A549 (cell line): Measurements from ENCODE around the gene CTIF. TPM values are rescaled to one million over a fixed set of nuclear protein-coding genes. Genes with fewer than 3 reads are reported as not detected.

ENCODE experiments used
- ATAC-seq, 2 experiments: fragments of 200-7000 bp in 1 of 2; fragments of >200 bp in 1 of 2; cut with Nextera tagmentation in 1 of 2; cut with Tn5 transposase in 1 of 2; 3 replicates each; pipeline versions ENCODE4 v1.8.0 to v1.9.1; 2018 to 2020; ENCODE audit warnings: mild to moderate bottlenecking in 1 of 2, moderate library complexity in 1 of 2
- CTCF ChIA-PET: fragments of 300-600 bp; sonication (Branson Sonifier 250); formaldehyde crosslinking; extraction: SDS; loops from one replicate; lab custom pipeline; 2021; ENCODE audit warnings: antibody characterized with exemption, inconsistent platforms; lab: Yijun Ruan, JAX
- POLR2A ChIA-PET: fragments of 350-600 bp; formaldehyde crosslinking; extraction: SDS; loops from one replicate; lab custom pipeline; 2021; ENCODE audit warnings: antibody characterized with exemption, inconsistent platforms; lab: Yijun Ruan, JAX
- DNase-seq, 2 experiments: peaks; one replicate each; pipeline versions ENCODE4 v3.0.0 to v3.0.0-alpha.2; 2011 to 2016; ENCODE audit warnings: low read depth in 1 of 2, low spot score in 1 of 2
- FAIRE-seq: peaks from 2 replicates; lab custom pipeline; 2011; peaks lifted over from hg19 to GRCh38; lab: Jason Lieb, UNC
- H3K27ac ChIP-seq, 2 experiments: fragments of >200 bp; sonication (Bioruptor Twin); formaldehyde crosslinking; 3 replicates each; pipeline ENCODE4 v1.5.1; 2016 to 2017
- H3K4me1 ChIP-seq: fragments of >200 bp; sonication (Bioruptor Twin); formaldehyde crosslinking; 3 replicates; pipeline ENCODE4 v1.6.1; 2016
- H3K4me2 ChIP-seq: fragments of >200 bp; sonication (Bioruptor Twin); formaldehyde crosslinking; 3 replicates; pipeline ENCODE4 v1.6.1; 2016
- H3K4me3 ChIP-seq: fragments of >200 bp; sonication (Bioruptor Twin); formaldehyde crosslinking; 3 replicates; pipeline ENCODE4 v1.5.1; 2016
- H3K9me3 ChIP-seq: fragments of >200 bp; sonication (Bioruptor Twin); formaldehyde crosslinking; 3 replicates; pipeline ENCODE4 v1.6.1; 2016
- BHLHE40 ChIP-seq: IDR thresholded peaks from 2 replicates; pipeline ENCODE4 v1.6.1; 2012; ENCODE audit warnings: low read depth, low read length, inconsistent platforms
- CBX2 ChIP-seq: fragments of 200-600 bp; sonication (generic); IDR thresholded peaks from 2 replicates; pipeline ENCODE4 v1.6.1; 2016; ENCODE audit warnings: low read depth, mild to moderate bottlenecking, borderline replicate concordance
- CEBPB ChIP-seq, 2 experiments: fragments of >200 bp in 1 of 2; sonication (Bioruptor Twin) in 1 of 2; formaldehyde crosslinking in 1 of 2; IDR thresholded peaks; 2 replicates each; pipeline ENCODE4 v1.6.1; 2012 to 2016
- EHMT2 ChIP-seq: fragments of 200-600 bp; sonication (generic); IDR thresholded peaks from 2 replicates; pipeline ENCODE4 v1.6.1; 2016; ENCODE audit warnings: antibody characterized with exemption, low read depth, mild to moderate bottlenecking, moderate library complexity
- ESRRA ChIP-seq: fragments of 150-350 bp; IDR thresholded peaks from 2 replicates; pipeline ENCODE4 v1.6.1; 2014; ENCODE audit warnings: mild to moderate bottlenecking, low read length, borderline replicate concordance
- FOSB ChIP-seq: fragments of 250-450 bp; sonication (Bioruptor Pico); IDR thresholded peaks from 2 replicates; pipeline ENCODE4 v1.5.0; 2020; ENCODE audit warnings: mild to moderate bottlenecking, moderate library complexity
- FOXS1 ChIP-seq: fragments of 250-450 bp; sonication (Bioruptor Pico); IDR thresholded peaks from 2 replicates; pipeline ENCODE4 v1.5.0; 2020; ENCODE audit warnings: mild to moderate bottlenecking, moderate library complexity
- GATA3 ChIP-seq: IDR thresholded peaks from 2 replicates; pipeline ENCODE4 v1.6.1; 2012; ENCODE audit warnings: borderline replicate concordance
- HEYL ChIP-seq: fragments of 250-450 bp; sonication (Bioruptor Pico); IDR thresholded peaks from 2 replicates; pipeline ENCODE4 v1.8.0; 2021; ENCODE audit warnings: mild to moderate bottlenecking, moderate library complexity
- HOXA7 ChIP-seq: fragments of 250-450 bp; sonication (Bioruptor Pico); IDR thresholded peaks from 2 replicates; pipeline ENCODE4 v1.5.0; 2020; ENCODE audit warnings: mild to moderate bottlenecking, moderate library complexity
- HOXB5 ChIP-seq: fragments of 250-450 bp; sonication (Bioruptor Pico); IDR thresholded peaks from 2 replicates; pipeline ENCODE4 v1.5.0; 2020; ENCODE audit warnings: mild to moderate bottlenecking, moderate library complexity
- JUNB ChIP-seq: fragments of >200 bp; sonication (Bioruptor Twin); formaldehyde crosslinking; IDR thresholded peaks from 2 replicates; pipeline ENCODE4 v1.6.1; 2016
- KDM1A ChIP-seq: fragments of 200-600 bp; sonication (generic); IDR thresholded peaks from 2 replicates; pipeline ENCODE4 v1.6.1; 2016; ENCODE audit warnings: low read depth, mild to moderate bottlenecking
- NPAS2 ChIP-seq: fragments of 250-450 bp; sonication (Bioruptor Pico); IDR thresholded peaks from 2 replicates; pipeline ENCODE4 v1.8.0; 2022; ENCODE audit warnings: mild to moderate bottlenecking, moderate library complexity, borderline replicate concordance
- POLR2A ChIP-seq: IDR thresholded peaks from 2 replicates; pipeline ENCODE4 v1.6.1; 2012; ENCODE audit warnings: mild to moderate bottlenecking, low read length
- POLR2AphosphoS2 ChIP-seq: conservative IDR thresholded peaks from 2 replicates; pipeline ENCODE4 v1.6.1; 2012; ENCODE audit warnings: low read length, improper control_type of control experiment, inconsistent platforms
- RFX5 ChIP-seq: fragments of 450-650 bp; IDR thresholded peaks from 2 replicates; pipeline ENCODE4 v1.7.1; 2014; ENCODE audit warnings: antibody characterized with exemption, mild to moderate bottlenecking, moderate library complexity
- RNF2 ChIP-seq: fragments of 200-600 bp; sonication (generic); IDR thresholded peaks from 2 replicates; pipeline ENCODE4 v1.6.1; 2016; ENCODE audit warnings: low read depth, mild to moderate bottlenecking, antibody characterized with exemption, moderate library complexity, borderline replicate concordance
- SMC3 ChIP-seq: fragments of >200 bp; sonication (Bioruptor Twin); formaldehyde crosslinking; IDR thresholded peaks from 3 replicates; pipeline ENCODE4 v1.6.1; 2018; ENCODE audit warnings: inconsistent platforms
- TP53 ChIP-seq: fragments of 250-450 bp; sonication (Bioruptor Pico); IDR thresholded peaks from 2 replicates; pipeline ENCODE4 v1.5.0; 2021; ENCODE audit warnings: mild to moderate bottlenecking, moderate library complexity
- ZFP36 ChIP-seq: fragments of 450-650 bp; IDR thresholded peaks from 2 replicates; pipeline ENCODE4 v1.6.1; 2014; ENCODE audit warnings: borderline replicate concordance; ENCODE audit not compliant: partially characterized antibody
- ZNF302 ChIP-seq: fragments of 250-450 bp; sonication (Bioruptor Pico); IDR thresholded peaks from 2 replicates; pipeline ENCODE4 v1.9.0; 2021; ENCODE audit warnings: inconsistent platforms, mild to moderate bottlenecking, moderate library complexity
- WGBS: methylation state at CpG from one replicate; pipeline ENCODE4 v1.1.6; 2017; ENCODE audit errors: missing lambda C conversion rate; 5-methylcytosine and 5-hydroxymethylcytosine counted together
- polyA plus RNA-seq, 4 experiments: library from polyadenylated mRNA; depleted of rRNA in 3 of 4; stranded (reverse); fragments of >200 nt; fragmentation: RNase III in 1 of 4; extraction: RNeasy Plus Mini Kit Qiagen cat#74134 plus additional on column Dnase treatment in 1 of 4; gene quantifications; 2 replicates in 3 of 4; 3 replicates in 1 of 4; pipeline ENCODE4 v1.2.3, GENCODE V29; 2011 to 2017
- TF ChIP-seq, protein P1 (sequence below): fragments of 250-450 bp; sonication (Bioruptor Pico); IDR thresholded peaks from 2 replicates; pipeline ENCODE4 v1.5.0; 2020; ENCODE audit warnings: low read depth, mild to moderate bottlenecking, moderate library complexity
- TF ChIP-seq, protein P2 (sequence below): fragments of 200-600 bp; sonication (generic); IDR thresholded peaks from 2 replicates; pipeline ENCODE4 v1.6.1; 2016; ENCODE audit warnings: antibody characterized with exemption, mild to moderate bottlenecking, moderate library complexity
- TF ChIP-seq, protein P3 (sequence below): IDR thresholded peaks from 2 replicates; pipeline ENCODE4 v1.6.1; 2012

Gene CTIF
- polyA plus RNA-seq, 2 of the 4 experiments (the other 2 are of a cell fraction), result 17.0 to 24.7 TPM

DNA sequence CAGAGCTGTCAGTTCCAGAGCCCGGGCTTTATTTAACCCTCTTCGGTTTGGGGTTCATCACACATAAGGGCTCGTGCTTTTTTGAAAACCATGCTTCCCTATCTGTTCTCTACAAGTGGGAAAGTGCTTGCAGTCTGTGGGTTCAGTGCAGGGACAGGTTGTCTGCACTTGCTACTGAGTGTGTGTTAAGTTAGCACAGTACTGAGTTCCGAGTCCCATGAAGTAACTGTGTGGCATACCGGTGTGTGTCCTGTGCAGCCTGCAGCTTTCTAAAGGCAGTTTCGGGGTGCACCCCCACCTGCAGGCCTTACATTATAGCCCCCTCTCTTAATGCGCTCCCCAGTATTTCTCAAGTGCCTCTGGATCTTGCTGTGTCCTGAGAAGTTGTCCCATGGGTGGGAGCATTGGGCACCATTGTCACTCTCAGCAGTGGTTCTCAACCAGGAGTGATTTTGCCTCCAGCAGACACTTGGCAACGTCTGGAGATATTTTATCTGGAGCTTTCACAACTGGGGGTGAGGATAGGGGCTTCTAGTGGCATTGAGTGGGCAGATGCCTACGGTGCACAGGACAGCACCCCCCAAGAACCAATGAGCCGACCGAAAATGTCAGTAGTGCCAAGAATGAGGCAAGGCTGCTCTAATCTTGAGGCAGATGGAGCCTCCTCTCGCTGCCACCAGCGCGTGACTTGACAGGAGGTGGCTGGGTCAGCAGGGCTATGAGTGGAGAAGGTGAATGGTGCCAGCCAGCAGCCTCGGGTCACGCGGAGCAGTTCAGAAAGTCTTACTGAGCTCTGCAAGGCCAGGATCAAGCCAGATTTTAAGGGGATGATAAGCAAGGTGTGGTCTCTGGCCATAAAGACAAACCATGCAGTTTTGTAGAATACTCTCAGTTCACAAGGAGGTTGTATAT is 259.8 kb downstream of the CTIF start:
- ChIA-PET POLR2A (no interaction called here), CTCF (no interaction called here)
- H3K4me3 ChIP-seq, result no peak overlapping the region
- DNase-seq, result no peak
- no peak overlapping the region for H3K27ac ChIP-seq
- FAIRE-seq, result no peak
- no peak for ATAC-seq
- TF ChIP-seq GATA3 (no peak), ESRRA (no peak), CEBPB (IDR thresholded peaks at IDR 0.05) (no peak), HEYL (CRISPR knock-in tag) (no peak), BHLHE40 (no peak), KDM1A (no peak), HOXA7 (CRISPR knock-in tag) (no peak), CBX2 (no peak), JUNB (no peak), POLR2AphosphoS2 (no peak), RFX5 (no peak), NPAS2 (no peak), HOXB5 (CRISPR knock-in tag) (no peak), ZFP36 (no peak), FOSB (CRISPR knock-in tag) (no peak), FOXS1 (no peak)
- TF ChIP-seq, protein P1, sequence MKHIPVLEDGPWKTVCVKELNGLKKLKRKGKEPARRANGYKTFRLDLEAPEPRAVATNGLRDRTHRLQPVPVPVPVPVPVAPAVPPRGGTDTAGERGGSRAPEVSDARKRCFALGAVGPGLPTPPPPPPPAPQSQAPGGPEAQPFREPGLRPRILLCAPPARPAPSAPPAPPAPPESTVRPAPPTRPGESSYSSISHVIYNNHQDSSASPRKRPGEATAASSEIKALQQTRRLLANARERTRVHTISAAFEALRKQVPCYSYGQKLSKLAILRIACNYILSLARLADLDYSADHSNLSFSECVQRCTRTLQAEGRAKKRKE (CRISPR knock-in tag), result no peak
- TF ChIP-seq, all 56 proteins: peak for 0
- no peaks in the 10 kb centered on the region for H3K4me1 ChIP-seq
- 85% methylated on average over 17 of the region's 17 CpGs for WGBS
- H3K9me3 ChIP-seq, result no peaks in the 10 kb centered on the region
- no peak overlapping the region for H3K4me2 ChIP-seq

DNA sequence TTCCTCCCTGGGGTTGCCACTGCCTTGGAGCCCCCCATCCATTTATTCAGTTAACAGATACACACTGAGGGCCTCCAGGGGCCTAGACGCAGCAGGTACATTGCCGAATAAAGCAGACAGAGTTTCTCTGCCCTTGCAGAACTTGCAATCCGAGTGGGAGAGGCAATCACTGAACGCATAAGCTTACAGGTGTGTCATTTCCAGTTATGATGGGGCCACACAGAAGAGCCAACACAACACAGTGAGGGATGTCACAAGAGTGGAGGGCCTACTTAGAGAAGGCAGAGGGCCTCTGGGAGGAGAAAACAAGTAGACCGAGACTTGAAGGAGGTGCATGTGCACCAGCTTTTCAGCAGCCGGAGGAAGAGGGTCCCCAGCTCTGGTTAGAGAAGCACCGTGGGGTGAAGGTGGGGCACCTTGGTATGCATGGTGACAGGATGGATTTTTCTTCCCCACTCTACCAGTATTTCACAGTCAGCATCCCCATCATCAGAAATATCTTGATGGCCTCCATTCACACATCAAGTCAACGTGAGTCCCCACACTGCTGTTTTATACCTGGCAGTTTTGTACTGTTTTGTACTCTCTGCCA is 261.0 kb downstream of the CTIF start:
- no peak overlapping the region for H3K4me3 ChIP-seq
- no peak overlapping the region for H3K4me2 ChIP-seq
- no peak for DNase-seq
- no peak for ATAC-seq
- ChIA-PET CTCF (no interaction called here), POLR2A (no interaction called here)
- FAIRE-seq, result no peak
- H3K9me3 ChIP-seq, result no peaks in the 10 kb centered on the region
- no peak for TF ChIP-seq SMC3
- no peak for TF ChIP-seq HOXB5 (CRISPR knock-in tag)
- no peak for TF ChIP-seq RNF2
- TF ChIP-seq, protein P2, sequence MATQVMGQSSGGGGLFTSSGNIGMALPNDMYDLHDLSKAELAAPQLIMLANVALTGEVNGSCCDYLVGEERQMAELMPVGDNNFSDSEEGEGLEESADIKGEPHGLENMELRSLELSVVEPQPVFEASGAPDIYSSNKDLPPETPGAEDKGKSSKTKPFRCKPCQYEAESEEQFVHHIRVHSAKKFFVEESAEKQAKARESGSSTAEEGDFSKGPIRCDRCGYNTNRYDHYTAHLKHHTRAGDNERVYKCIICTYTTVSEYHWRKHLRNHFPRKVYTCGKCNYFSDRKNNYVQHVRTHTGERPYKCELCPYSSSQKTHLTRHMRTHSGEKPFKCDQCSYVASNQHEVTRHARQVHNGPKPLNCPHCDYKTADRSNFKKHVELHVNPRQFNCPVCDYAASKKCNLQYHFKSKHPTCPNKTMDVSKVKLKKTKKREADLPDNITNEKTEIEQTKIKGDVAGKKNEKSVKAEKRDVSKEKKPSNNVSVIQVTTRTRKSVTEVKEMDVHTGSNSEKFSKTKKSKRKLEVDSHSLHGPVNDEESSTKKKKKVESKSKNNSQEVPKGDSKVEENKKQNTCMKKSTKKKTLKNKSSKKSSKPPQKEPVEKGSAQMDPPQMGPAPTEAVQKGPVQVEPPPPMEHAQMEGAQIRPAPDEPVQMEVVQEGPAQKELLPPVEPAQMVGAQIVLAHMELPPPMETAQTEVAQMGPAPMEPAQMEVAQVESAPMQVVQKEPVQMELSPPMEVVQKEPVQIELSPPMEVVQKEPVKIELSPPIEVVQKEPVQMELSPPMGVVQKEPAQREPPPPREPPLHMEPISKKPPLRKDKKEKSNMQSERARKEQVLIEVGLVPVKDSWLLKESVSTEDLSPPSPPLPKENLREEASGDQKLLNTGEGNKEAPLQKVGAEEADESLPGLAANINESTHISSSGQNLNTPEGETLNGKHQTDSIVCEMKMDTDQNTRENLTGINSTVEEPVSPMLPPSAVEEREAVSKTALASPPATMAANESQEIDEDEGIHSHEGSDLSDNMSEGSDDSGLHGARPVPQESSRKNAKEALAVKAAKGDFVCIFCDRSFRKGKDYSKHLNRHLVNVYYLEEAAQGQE, result no peak
- no peak for TF ChIP-seq EHMT2
- no peak for TF ChIP-seq BHLHE40
- no peak for TF ChIP-seq TP53
- no peak for TF ChIP-seq ZNF302 (CRISPR knock-in tag)
- TF ChIP-seq POLR2A, result no peak
- no peak for TF ChIP-seq NPAS2
- TF ChIP-seq, protein P3, sequence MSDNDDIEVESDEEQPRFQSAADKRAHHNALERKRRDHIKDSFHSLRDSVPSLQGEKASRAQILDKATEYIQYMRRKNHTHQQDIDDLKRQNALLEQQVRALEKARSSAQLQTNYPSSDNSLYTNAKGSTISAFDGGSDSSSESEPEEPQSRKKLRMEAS, result no peak
- WGBS, result 83% methylated on average over 8 of the region's 8 CpGs
- H3K27ac ChIP-seq, result no peak overlapping the region
- no peaks in the 10 kb centered on the region for H3K4me1 ChIP-seq
